Endothelial cell (in vitro differentiated cells): ENCODE measurements around the gene SLC38A4. TPM values are rescaled to one million over a fixed set of nuclear protein-coding genes. Genes with fewer than 3 reads are reported as not detected.
"Not testable (repeated sequence)": the region's sequence is repeated elsewhere in the genome, so short reads cannot be mapped to it uniquely, and the experiment has no call there.

ENCODE experiments used
- DNase-seq: peaks from one replicate; pipeline ENCODE4 v3.0.0; 2021; ENCODE audit warnings: low spot score
- H3K27ac Mint-ChIP-seq: one replicate; pipeline ENCODE4 v1.8.0; 2021; ENCODE audit warnings: mixed read lengths, inconsistent platforms; ENCODE audit not compliant: unreplicated experiment
- H3K27me3 Mint-ChIP-seq: one replicate; pipeline ENCODE4 v1.8.0; 2021; ENCODE audit warnings: mild to moderate bottlenecking, moderate library complexity, mixed read lengths, inconsistent platforms; ENCODE audit not compliant: unreplicated experiment
- H3K36me3 Mint-ChIP-seq: one replicate; pipeline ENCODE4 v1.8.0; 2021; ENCODE audit warnings: mild to moderate bottlenecking, low read depth, mixed read lengths, inconsistent platforms; ENCODE audit not compliant: unreplicated experiment
- H3K4me1 Mint-ChIP-seq: one replicate; pipeline ENCODE4 v1.8.0; 2021; ENCODE audit warnings: mild to moderate bottlenecking, mixed read lengths, inconsistent platforms; ENCODE audit not compliant: unreplicated experiment
- H3K4me3 Mint-ChIP-seq: one replicate; pipeline ENCODE4 v1.8.0; 2021; ENCODE audit warnings: mild to moderate bottlenecking, mixed read lengths, inconsistent platforms; ENCODE audit not compliant: unreplicated experiment
- H3K9me3 Mint-ChIP-seq: one replicate; pipeline ENCODE4 v1.8.0; 2021; ENCODE audit warnings: mixed read lengths, inconsistent platforms; ENCODE audit not compliant: unreplicated experiment
- CTCF ChIP-seq: fragments of 200-600 bp; sonication (generic); IDR thresholded peaks from one replicate; pipeline ENCODE4 v1.5.0; 2021; ENCODE audit warnings: antibody characterized with exemption; ENCODE audit not compliant: unreplicated experiment
- total RNA-seq: library from RNA; stranded (reverse); fragmentation: NEBNext Ultra II Directional; extraction: Animal tissue kit (Norgen Biotek cat#: 25700); gene quantifications from one replicate; pipeline ENCODE4 v1.2.1, GENCODE V29; 2021; ENCODE audit not compliant: unreplicated experiment

The SLC38A4 gene
- total RNA-seq, 1 donor from 2014 or later = not detected

GRCh38 chr12:46744283-46744682, 81.5 kb downstream of the SLC38A4 start:
- Mint-ChIP-seq H3K27me3 (peaks cover 2% of the 10 kb centered on the region), H3K36me3 (no peaks in the 10 kb centered on the region), H3K9me3 (no peaks in the 10 kb centered on the region), H3K27ac (no peak overlapping the region), H3K4me1 (no peaks in the 10 kb centered on the region), H3K4me3 (no peak overlapping the region)
- DNase-seq = no peak
- no peak for TF ChIP-seq CTCF

GRCh38 chr12:46743456-46743855, 82.3 kb downstream of the SLC38A4 start:
- Mint-ChIP-seq H3K4me3 (no peak overlapping the region), H3K4me1 (no peaks in the 10 kb centered on the region), H3K27ac (no peak overlapping the region), H3K36me3 (no peaks in the 10 kb centered on the region), H3K27me3 (peaks cover 2% of the 10 kb centered on the region), H3K9me3 (no peaks in the 10 kb centered on the region)
- DNase-seq = no peak
- TF ChIP-seq CTCF = no peak

GRCh38 chr12:46742271-46742670, 83.5 kb downstream of the SLC38A4 start:
- H3K36me3 Mint-ChIP-seq, H3K4me3 Mint-ChIP-seq, H3K27me3 Mint-ChIP-seq, H3K4me1 Mint-ChIP-seq, H3K9me3 Mint-ChIP-seq, DNase-seq, H3K27ac Mint-ChIP-seq: not testable (repeated sequence)

- no peak for DNase-seq
- no peak overlapping the region for H3K4me3 Mint-ChIP-seq
- no peaks in the 10 kb centered on the region for H3K9me3 Mint-ChIP-seq
- no peak overlapping the region for H3K27ac Mint-ChIP-seq
- H3K4me1 Mint-ChIP-seq = peaks cover 20% of the 10 kb centered on the region
- peaks cover 2% of the 10 kb centered on the region for H3K36me3 Mint-ChIP-seq
- TF ChIP-seq CTCF = no peak
- H3K27me3 Mint-ChIP-seq = no peaks in the 10 kb centered on the region
Measured at GRCh38 chr12:46725332-46725731, 100.5 kb downstream of the SLC38A4 start.

- peaks cover 20% of the 10 kb centered on the region for H3K4me1 Mint-ChIP-seq
- H3K4me3 Mint-ChIP-seq = no peak overlapping the region
- H3K36me3 Mint-ChIP-seq = no peaks in the 10 kb centered on the region
- no peaks in the 10 kb centered on the region for H3K9me3 Mint-ChIP-seq
- no peaks in the 10 kb centered on the region for H3K27me3 Mint-ChIP-seq
- H3K27ac Mint-ChIP-seq = no peak overlapping the region
- no peak for TF ChIP-seq CTCF
- DNase-seq = no peak
Measured at GRCh38 chr12:46723629-46724419, 102.0 kb downstream of the SLC38A4 start.
